Measurements from ENCODE around the gene THRSP.
"Not testable (repeated sequence)": the region's sequence is repeated elsewhere in the genome, so short reads cannot be mapped to it uniquely, and the experiment has no call there.

The THRSP gene

GRCh38 chr11:78025378-78025777 is 38.3 kb upstream of the THRSP start:
- Histone ChIP-seq H3K27ac (replicated peaks) (no peak overlapping the region), H3K27me3 (ENCODE audit: insufficient read depth, poor library complexity, severe bottlenecking) (no peaks in the 10 kb centered on the region), H3K4me3 (replicated peaks; ENCODE audit: insufficient read depth, low read length) (no peak overlapping the region)
- no peak for DNase-seq (ENCODE audit: low read depth in 1 of 2, low spot score in 1 of 2)
- TF ChIP-seq SPI1 (IDR thresholded peaks at IDR 0.05; ENCODE audit: borderline replicate concordance, low read depth) = no peak
- no peak for TF ChIP-seq POLR2AphosphoS5 (IDR thresholded peaks at IDR 0.05; ENCODE audit: low read depth)
- TF ChIP-seq, protein P1, sequence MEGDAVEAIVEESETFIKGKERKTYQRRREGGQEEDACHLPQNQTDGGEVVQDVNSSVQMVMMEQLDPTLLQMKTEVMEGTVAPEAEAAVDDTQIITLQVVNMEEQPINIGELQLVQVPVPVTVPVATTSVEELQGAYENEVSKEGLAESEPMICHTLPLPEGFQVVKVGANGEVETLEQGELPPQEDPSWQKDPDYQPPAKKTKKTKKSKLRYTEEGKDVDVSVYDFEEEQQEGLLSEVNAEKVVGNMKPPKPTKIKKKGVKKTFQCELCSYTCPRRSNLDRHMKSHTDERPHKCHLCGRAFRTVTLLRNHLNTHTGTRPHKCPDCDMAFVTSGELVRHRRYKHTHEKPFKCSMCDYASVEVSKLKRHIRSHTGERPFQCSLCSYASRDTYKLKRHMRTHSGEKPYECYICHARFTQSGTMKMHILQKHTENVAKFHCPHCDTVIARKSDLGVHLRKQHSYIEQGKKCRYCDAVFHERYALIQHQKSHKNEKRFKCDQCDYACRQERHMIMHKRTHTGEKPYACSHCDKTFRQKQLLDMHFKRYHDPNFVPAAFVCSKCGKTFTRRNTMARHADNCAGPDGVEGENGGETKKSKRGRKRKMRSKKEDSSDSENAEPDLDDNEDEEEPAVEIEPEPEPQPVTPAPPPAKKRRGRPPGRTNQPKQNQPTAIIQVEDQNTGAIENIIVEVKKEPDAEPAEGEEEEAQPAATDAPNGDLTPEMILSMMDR (IDR thresholded peaks at IDR 0.05; ENCODE audit: insufficient read depth, low read length) = no peak
- no peak for TF ChIP-seq GABPA (IDR thresholded peaks at IDR 0.05; ENCODE audit: low read depth)
- TF ChIP-seq, protein P2, sequence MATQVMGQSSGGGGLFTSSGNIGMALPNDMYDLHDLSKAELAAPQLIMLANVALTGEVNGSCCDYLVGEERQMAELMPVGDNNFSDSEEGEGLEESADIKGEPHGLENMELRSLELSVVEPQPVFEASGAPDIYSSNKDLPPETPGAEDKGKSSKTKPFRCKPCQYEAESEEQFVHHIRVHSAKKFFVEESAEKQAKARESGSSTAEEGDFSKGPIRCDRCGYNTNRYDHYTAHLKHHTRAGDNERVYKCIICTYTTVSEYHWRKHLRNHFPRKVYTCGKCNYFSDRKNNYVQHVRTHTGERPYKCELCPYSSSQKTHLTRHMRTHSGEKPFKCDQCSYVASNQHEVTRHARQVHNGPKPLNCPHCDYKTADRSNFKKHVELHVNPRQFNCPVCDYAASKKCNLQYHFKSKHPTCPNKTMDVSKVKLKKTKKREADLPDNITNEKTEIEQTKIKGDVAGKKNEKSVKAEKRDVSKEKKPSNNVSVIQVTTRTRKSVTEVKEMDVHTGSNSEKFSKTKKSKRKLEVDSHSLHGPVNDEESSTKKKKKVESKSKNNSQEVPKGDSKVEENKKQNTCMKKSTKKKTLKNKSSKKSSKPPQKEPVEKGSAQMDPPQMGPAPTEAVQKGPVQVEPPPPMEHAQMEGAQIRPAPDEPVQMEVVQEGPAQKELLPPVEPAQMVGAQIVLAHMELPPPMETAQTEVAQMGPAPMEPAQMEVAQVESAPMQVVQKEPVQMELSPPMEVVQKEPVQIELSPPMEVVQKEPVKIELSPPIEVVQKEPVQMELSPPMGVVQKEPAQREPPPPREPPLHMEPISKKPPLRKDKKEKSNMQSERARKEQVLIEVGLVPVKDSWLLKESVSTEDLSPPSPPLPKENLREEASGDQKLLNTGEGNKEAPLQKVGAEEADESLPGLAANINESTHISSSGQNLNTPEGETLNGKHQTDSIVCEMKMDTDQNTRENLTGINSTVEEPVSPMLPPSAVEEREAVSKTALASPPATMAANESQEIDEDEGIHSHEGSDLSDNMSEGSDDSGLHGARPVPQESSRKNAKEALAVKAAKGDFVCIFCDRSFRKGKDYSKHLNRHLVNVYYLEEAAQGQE (IDR thresholded peaks at IDR 0.05; ENCODE audit: insufficient replicate concordance, low read depth) = no peak

DNA sequence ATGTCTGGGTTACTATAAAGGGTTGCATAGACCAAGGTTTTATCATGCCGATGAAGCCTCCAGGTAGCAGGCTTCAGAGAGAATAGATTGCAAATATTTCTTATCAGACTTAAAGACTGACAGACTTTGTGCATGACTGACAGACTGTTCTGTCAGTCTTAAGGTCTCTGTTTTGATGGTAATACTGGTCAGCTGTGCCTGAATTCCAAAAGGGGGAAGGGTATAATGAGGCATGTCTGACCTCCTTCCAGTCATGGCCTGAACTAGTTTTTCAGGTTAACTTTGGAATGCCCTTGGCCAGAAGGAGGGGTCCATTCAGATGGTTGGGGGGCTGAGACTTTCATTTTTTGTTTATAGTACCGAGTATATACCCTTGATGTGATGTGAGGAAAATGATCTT is 35.9 kb upstream of the THRSP start:
- no peaks in the 10 kb centered on the region for H3K27me3 ChIP-seq (ENCODE audit: insufficient read depth, poor library complexity, severe bottlenecking)
- no peak overlapping the region for H3K27ac ChIP-seq (replicated peaks)

DNA sequence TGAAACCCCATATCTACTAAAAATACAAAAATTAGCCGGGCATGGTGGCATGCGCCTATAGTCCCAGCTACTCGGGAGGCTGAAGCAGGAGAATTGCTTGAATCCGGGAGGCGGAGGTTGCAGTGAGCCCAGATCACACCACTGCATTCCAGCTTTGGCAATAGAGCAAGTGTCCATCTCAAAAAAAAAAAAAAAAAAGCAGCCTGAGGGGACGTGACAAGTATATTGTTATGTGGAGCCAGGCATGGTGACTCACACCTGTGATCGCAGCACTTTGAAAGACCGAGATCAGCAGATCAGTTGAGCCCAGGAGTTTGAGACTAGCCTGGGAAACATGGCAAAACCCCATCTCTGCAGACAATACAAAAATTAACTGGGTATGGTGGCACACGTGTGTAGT is 35.2 kb upstream of the THRSP start:
- H3K27me3 ChIP-seq (ENCODE audit: insufficient read depth, poor library complexity, severe bottlenecking); H3K27ac ChIP-seq (replicated peaks); H3K4me3 ChIP-seq (replicated peaks; ENCODE audit: insufficient read depth, low read length); DNase-seq (ENCODE audit: low read depth in 1 of 2, low spot score in 1 of 2): not testable (repeated sequence)

More for the DNA sequence above, 35.9 kb upstream of the THRSP start:
- DNase-seq (ENCODE audit: low read depth in 1 of 2, low spot score in 1 of 2) = no peak
- H3K4me3 ChIP-seq (replicated peaks; ENCODE audit: insufficient read depth, low read length) = no peak overlapping the region
- TF ChIP-seq GABPA (IDR thresholded peaks at IDR 0.05; ENCODE audit: low read depth) = no peak
- TF ChIP-seq SPI1 (IDR thresholded peaks at IDR 0.05; ENCODE audit: borderline replicate concordance, low read depth) = no peak

- Histone ChIP-seq H3K4me3 (replicated peaks; ENCODE audit: insufficient read depth, low read length) (no peak overlapping the region), H3K27me3 (ENCODE audit: insufficient read depth, poor library complexity, severe bottlenecking) (no peaks in the 10 kb centered on the region), H3K27ac (replicated peaks) (no peak overlapping the region)
- DNase-seq (ENCODE audit: low read depth in 1 of 2, low spot score in 1 of 2) = no peak
- TF ChIP-seq, protein P1 (IDR thresholded peaks at IDR 0.05; ENCODE audit: insufficient read depth, low read length) = no peak
- no peak for TF ChIP-seq SPI1 (IDR thresholded peaks at IDR 0.05; ENCODE audit: borderline replicate concordance, low read depth)
- no peak for TF ChIP-seq POLR2AphosphoS5 (IDR thresholded peaks at IDR 0.05; ENCODE audit: low read depth)
- no peak for TF ChIP-seq GABPA (IDR thresholded peaks at IDR 0.05; ENCODE audit: low read depth)
- TF ChIP-seq, protein P2 (IDR thresholded peaks at IDR 0.05; ENCODE audit: insufficient replicate concordance, low read depth) = no peak
Measured at GRCh38 chr11:78030429-78031325, 33.0 kb upstream of the THRSP start.
